Adrenal gland (tissue), 5 donors: ENCODE data around the gene APBA2.
"Not testable (repeated sequence)": the region's sequence is repeated elsewhere in the genome, so short reads cannot be mapped to it uniquely, and the experiment has no call there.

ENCODE experiments used
- POLR2A ChIP-seq, 2 donors: fragments of 450-650 bp; IDR thresholded peaks; one replicate each; pipeline ENCODE4 v1.6.1; 2017; ENCODE audit warnings: antibody characterized with exemption in 2 of 2, mild to moderate bottlenecking in 2 of 2, moderate library complexity in 1 of 2
- TF ChIP-seq, protein P1 (sequence below), 6 experiments: fragments of 450-650 bp in 4 of 6; fragments of 200-600 bp in 2 of 6; sonication (generic) in 1 of 6; IDR thresholded peaks; 1 replicate in 5 of 6; 2 replicates in 1 of 6; pipeline versions ENCODE4 v1.5.1 to v1.8.0; 2016 to 2021; ENCODE audit warnings: antibody characterized with exemption in 6 of 6, mild to moderate bottlenecking in 2 of 6, moderate library complexity in 1 of 6
- donor health status: DM: no; HTN: no; CAD: no.

DNA sequence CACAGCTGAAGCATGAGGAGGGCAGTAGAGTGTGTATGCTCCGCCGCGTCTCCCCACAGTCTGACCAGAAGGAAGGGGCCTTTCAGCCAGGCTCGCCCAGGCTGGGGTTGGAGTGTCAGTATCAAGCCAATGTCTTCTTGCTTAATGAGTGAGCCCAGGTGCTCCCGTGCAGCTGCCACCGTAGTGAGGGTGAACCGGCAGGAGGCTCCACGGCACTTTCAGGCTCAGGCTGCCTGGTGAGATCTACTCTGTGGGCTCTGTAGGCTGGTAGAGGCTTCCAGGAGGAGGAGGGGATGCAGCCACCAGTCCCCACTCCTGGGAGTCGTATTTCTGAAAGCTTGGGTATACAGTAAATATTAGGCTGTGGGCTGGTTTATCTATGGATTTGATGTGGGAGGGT is 45.5 kb upstream of the APBA2 start:
- TF ChIP-seq, protein P1, sequence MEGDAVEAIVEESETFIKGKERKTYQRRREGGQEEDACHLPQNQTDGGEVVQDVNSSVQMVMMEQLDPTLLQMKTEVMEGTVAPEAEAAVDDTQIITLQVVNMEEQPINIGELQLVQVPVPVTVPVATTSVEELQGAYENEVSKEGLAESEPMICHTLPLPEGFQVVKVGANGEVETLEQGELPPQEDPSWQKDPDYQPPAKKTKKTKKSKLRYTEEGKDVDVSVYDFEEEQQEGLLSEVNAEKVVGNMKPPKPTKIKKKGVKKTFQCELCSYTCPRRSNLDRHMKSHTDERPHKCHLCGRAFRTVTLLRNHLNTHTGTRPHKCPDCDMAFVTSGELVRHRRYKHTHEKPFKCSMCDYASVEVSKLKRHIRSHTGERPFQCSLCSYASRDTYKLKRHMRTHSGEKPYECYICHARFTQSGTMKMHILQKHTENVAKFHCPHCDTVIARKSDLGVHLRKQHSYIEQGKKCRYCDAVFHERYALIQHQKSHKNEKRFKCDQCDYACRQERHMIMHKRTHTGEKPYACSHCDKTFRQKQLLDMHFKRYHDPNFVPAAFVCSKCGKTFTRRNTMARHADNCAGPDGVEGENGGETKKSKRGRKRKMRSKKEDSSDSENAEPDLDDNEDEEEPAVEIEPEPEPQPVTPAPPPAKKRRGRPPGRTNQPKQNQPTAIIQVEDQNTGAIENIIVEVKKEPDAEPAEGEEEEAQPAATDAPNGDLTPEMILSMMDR (IDR thresholded peaks at IDR 0.05) = not testable (repeated sequence)
- not testable (repeated sequence) for TF ChIP-seq POLR2A (IDR thresholded peaks at IDR 0.05)
